GM19193 (cell line): ENCODE data around the gene INPP5K.

Experiments
- POLR2A ChIP-seq: IDR thresholded peaks from 4 replicates; pipeline ENCODE4 v1.6.1; 2011; ENCODE audit not compliant: insufficient read depth, insufficient read length; ENCODE audit errors: extremely low read depth

The INPP5K gene

DNA sequence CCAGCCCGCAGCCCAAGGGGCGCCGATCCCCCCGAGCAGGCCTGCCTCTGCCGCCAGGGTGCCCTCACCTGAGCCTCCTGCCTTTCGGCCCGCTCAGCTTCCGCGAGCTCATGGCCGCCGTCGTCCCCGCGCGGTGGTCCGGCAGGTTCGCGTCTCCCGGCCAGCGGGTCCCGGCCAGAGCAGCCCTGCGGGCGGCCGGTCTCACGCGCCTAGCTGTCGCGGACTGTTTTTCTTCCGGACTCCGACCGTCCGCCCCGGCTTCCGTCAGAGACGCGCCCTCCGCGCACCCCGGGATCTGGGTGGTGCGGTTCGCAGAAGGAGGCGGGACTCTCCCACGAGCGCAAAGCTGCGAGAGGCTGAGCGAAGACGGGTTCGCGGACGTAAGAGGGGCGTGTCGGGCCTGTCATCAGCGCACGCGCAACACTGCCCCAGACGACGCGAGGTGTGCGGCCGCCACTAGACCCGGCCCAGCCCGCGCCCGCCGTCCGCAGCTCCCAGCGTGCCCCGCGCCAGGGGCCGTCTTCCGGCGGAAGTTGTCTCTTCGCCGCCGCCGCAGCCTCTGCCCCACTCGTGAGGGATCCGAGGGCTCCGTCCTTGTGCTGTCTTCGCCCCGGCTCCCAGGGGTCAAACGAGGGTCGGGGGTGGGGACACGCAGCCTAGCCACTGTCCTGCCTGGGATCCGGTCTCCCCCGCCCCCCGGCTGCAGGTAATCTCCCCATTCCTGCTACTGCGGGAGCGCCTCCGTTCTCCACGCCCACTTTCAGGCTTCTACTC is at the start of gene INPP5K:
Gene INPP5K, minus strand, starts transcription at position 225 of the 774 bp plus-strand sequence. Its CDS starts 113 bp downstream, at position 112.
- TF ChIP-seq POLR2A, result peak; percentile 91

DNA sequence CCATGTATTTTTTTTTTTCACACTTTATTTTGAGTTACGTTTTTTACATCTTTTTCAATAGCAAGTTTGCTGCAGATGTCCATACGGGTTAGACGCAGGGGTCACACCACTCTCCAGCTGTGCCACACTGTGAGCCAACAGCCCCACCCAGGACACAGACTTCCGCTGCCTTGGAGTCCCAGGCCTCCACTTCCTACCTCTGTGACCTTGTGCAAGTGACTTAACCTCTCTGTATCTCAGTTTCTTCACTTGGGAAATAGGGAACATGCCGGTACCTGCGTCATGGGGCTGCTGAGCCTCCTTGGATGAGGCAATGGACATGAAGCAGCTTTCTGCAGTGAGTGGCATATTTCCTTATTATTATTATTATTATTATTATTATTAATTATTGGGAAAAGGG is 49.5 kb upstream of the INPP5K start:
- no peak for TF ChIP-seq POLR2A

DNA sequence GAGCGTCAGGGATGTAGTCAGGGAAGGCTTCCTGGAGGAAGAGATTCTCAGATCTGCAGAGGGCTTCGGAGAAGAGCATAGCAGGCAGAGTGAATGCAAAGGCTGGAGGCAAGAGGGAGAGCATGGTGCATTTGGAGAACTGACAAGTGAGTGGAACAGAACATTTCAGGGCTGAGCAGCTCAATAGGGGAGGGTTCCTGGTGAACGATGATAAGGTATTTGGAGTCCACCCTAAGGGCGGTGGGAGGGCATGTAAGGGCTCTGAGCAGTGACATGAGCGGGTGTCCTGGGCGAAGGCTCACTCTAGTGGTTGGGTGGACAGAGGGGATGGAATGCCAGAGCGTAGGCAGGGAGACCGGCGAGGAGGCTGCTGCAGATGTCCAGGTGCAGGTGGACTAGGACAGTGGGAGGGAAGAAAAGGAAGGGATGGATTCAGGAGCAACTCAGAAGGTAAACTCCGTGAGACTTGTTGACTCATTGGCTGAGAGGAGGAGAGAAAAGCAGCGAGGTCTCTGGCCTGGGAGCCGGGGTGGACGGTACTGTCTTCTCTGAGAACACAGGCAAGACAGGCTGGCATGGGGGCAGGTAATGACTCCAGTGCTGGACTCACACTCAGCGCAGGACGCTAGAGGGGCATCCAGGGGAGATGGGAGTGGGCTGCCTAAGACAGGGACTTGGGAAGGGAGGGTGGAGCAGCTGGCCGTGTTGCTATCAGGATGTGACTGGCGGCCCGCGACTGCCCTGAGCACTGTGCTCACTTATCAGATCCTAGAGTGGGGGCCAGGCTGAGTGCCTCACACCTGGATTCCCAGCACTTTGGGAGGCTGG is 47.6 kb upstream of the INPP5K start:
- no peak for TF ChIP-seq POLR2A

DNA sequence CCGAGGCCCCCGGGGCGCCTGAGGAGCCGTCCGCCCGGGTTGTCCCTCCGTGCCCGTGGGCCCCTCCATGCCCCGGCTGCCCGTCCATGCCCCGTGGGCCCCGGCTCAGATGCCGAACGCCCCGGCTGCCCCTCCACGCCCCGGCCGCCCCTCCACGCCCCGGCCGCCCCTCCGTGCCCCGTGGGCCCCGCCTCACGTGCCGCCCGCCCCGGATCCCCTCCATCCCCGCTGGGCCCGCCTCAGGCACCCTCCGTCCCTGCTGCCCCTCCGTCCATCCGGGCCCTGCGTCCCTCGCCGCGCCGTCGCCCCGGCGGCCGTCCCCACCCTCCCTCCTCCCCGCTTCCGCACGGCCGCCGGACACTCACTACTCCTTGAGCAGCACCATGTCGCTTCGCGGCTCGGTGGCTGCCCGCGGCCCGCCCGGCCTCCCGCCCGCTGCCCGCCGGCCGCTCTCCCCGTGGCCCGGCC is 45.8 kb upstream of the INPP5K start:
- no peak for TF ChIP-seq POLR2A

DNA sequence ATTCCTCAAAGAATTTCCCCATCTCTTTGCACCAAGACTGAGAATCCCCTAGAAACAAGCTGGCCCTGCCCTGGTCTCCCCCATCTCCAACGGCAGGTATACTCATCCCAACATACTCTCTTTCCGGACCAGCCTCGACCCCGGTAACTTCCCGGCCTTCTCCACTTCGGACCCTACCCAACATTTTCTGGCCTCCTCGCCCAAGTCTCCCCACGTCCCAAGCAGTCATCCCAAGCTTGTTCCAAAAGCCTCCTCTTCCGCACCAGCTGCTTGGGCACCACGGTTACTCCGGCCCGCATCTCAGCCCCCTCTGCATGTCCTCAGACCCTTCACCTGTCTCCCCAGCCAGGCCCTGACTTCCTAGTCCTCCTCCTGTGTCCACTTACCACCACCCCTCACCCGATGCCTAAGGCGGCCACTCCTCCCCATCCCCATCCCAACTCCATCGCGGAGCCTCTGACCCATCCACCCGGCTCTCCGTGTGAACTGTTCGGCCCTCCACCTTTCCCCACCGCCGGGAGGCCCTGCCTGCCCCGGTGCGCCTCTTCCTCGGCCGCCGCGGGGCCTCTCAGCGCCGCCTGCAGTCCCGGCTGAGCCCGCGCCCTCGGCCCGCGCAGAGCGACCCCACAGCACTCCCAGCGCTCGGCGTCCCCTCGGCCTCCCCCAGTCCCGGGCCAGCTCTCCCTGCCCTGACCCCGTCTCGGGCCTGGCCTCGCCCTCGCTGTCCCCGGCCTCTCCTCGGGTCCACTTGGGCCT is 45.2 kb upstream of the INPP5K start:
- TF ChIP-seq POLR2A, result no peak

DNA sequence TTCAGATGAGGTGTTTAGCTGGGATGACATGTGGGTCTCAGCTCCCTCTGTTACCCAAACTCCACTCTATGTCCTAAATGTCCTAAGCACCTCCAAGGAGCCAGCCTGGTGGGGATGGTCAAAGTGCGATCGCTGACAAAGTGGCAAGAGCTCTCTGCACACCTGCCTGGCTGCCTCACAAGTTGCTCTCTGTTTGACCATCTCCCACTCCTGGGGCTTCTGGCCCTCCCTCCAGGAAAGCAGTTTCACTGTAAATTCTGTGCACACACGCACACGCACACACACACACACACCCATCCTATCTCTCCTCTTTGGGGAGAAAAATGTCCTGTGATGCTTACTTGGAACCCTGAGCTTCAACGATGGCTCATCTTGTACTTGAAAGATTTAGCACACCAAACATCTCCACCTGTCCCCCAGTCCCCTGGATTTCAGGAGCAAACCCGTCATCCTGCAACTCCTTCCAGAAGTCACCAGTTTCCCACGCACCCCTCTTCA is 44.5 kb upstream of the INPP5K start:
- no peak for TF ChIP-seq POLR2A

DNA sequence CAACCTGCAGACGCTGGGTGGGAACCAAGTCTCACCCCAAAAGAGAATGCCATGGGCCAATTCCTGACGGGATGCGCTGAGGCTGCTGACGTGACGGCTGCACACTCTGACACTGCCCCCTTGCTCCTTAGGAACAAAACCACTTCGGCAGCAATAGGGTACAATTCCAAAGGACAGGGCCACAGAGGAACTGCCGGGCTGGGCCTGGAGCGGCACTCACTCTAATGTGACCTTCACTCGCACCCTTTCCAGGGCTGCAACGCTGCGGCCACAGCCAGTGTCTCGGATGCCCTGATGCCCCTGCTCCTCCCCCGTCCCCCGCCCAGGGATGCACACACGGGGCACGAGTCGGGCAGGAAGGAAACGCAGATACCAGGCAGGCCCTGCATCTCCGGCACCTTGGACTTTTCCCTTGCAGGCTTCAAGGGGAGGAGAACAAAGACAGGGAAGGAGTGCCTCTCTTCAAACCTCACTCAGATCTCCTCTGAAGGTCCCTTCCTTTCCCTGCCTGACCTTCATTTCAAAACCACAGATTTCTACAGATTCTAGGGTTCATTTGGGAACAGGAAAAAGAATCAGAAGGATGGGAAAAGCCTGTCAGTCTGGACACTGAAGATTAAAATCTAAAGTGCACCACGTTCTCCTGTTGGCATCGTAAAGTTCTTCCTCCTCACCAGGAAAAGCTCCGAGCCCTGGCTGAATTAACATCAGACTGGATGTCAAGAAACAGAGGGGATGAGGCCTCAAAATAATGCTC is 43.9 kb upstream of the INPP5K start:
- TF ChIP-seq POLR2A, result no peak

DNA sequence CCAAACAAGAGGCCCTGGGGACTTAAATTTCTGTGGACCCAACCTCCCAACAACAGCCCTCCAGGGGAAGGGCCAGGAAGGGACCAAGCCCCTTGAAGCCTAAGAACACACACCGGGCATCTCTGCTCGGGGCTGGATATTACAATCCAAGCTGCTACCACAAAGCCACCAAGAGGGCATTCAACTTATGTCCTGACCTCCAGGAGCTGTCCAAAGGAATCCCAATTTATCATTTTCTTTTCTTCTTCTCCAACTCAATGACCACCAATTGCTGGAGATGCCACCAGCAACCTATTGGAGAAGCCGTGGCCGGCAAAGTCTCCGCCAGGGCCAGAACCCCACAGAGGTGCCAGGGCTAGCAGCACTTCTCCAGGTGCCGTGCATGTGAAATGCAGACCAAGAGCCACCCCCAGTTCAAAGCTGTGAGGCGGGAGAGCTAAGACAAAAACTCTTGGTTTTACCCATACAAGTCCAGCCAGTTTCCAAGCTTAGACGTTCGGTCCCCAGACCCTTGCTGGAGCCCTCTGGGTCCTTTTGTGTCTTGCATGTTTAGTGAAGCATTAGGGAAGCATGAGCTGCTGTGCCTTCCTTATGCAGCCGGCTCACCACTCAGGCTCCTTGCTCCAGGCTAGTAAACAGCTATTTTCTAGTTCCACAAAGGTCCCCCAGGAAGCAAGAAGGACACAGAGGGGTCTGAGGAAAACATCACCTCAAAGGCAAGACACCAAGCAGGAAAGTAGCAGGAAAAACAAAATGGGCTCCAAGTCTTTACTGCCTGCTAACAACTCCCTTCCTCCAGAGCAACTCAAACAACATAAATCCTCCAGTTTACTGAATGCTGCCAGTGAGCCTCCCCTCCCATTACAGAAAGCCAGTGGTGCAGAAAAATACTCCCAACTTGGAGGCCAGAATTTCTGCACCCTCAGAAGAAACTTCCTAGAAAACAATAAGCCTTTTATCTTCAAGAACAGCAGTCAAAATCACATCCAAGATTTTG is 42.9 kb upstream of the INPP5K start:
- TF ChIP-seq POLR2A, result no peak

DNA sequence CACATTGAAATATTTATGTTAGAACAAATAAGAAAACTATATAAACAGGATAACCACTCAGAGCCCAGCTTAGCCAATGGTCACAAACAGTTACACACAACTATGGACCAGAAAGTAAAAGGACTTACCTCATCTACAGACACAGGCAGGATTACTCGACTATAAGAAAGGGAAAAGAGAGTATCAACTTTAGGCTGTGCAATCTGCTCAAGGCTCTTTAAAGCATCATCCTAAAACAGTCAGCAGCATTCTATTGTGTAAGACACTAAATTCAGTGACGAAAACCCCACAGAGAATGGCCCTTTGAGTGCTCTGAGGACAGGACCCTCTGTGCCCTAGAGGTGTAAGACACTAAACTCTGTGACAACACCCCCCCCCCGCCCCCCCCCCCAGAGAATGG is 42.0 kb upstream of the INPP5K start:
- TF ChIP-seq POLR2A, result no peak

DNA sequence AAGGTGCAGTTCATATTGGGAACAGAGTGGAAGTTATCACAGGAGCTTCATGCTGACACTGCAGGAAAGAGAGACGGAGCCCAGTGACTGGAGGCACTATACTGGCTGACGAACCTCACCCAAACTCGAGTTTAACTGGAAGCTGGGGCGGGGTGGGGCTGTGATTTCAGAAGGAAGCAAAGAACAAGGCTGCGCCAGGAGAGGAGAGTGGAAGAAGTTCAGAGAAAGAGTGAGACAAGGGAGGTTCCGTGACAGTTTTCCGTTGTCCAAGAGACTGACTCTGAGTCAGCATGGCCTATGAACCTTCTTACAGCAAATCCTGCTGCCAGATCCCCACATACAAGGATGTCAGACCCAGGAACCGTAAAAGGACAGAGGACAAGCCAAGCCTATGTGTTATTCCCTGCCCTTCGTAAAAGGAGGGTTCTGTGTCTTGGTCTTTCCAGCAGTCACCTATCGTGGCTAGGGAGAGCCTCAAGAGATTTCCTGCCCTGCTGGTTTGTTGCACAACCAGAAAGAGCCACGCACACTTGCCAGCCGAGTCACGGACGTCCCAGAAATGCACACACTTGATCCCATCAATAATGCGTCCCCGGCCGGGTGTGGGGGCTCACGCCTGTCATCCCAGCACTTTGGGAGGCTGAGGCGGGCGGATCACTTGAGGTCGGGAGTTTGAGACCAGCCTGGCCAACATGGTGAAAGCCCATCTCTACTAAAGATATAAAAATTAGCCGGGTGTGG is 41.1 kb upstream of the INPP5K start:
- TF ChIP-seq POLR2A, result no peak

DNA sequence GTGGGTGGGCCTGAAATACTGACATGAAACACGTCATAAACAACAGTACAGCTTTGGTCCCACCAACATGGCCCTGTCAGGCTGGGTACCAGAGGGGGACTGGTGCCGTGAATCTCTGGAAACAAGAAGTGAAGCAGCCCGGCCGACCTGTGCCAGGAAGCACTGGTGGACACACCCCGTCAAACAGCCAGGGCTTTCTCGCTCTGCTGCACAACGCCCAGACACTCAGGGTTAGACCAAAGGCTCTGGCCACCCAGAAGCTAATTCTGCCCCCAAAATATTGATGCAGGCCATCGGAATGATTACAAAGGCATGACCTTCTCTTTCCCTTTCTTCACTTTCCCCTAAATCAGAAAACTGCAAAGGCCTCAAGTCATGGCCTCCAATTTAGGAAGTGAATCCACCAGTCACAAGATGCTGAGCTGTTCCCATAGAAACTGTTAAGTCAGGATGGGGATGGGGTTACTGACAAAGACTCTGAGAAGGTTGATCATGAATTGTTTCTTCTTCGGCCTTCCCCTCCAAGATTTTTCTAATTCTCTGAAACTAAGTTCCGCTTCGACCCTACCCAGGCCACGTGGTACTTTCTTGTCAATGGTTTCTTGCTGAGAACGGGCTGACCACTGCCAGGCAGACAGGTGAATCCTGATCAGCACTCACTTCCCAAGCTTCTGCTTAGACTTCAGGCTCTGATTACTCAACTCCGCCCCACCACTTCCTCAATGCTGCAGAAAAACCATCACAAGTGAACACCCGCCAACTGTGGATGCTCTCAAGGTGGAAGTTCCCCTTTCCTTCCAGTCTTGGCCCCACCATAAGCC is 39.4 kb upstream of the INPP5K start:
- TF ChIP-seq POLR2A, result no peak

DNA sequence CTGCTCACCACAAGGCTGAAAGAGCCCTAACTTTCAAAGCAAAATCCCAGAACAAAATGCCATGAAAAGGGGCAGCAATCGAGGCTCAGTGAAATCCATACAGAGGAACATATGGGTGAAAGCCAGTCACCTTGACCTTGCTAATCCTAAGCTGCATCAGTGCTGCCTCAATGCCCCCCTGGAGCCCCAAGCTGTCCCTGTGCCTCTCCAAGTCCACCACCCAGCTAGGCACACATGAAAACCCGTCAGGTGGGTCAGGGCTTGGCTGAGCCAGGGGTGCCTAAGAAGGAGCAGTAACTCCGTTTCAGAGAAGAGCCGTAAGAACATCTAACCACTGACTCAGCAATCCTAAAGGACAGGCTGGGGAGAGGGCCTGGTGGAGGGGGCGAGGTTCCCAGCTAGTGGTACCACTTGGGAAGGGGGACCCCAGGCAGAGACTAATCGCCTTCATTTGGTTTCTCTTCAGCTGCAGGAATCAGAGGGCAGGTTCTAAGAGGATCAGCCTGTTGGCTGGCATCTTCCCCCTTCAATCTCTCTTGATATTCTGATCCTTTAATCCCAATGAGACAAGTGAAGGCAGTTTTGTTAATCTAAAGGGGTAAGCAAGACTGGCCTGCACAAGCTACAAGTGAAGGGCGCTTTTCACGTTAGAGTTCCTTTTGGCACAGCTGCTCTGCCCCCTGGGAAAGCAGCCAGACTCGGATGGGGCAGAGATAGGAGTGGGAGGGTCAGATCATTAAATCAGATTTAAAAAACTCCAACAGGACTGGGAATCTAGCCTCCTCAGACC is 38.5 kb upstream of the INPP5K start:
- no peak for TF ChIP-seq POLR2A
